H1 (cell line): ENCODE data around the gene PPP1R9A. TPM values are rescaled to one million over a fixed set of nuclear protein-coding genes. Genes with fewer than 3 reads are reported as not detected.

Experiments
- CTCF ChIA-PET: fragments of 300-600 bp; sonication (Branson Sonifier 250); formaldehyde crosslinking; loops from one replicate; lab custom pipeline; 2021; ENCODE audit not compliant: partially characterized antibody; lab: Charles Lee
- POLR2A ChIA-PET: fragments of 300-600 bp; sonication (Branson Sonifier 250); formaldehyde crosslinking; loops from one replicate; lab custom pipeline; 2021; ENCODE audit warnings: inconsistent platforms; ENCODE audit not compliant: partially characterized antibody; lab: Charles Lee
- DNase-seq, 2 experiments: peaks; one replicate each; pipeline versions ENCODE4 v3.0.0 to v3.0.0-alpha.2; 2010 to 2022; ENCODE audit warnings: low spot score in 2 of 2, low read depth in 1 of 2, mixed read lengths in 1 of 2
- FAIRE-seq: peaks from 2 replicates; lab custom pipeline; 2011; peaks lifted over from hg19 to GRCh38; lab: Jason Lieb, UNC
- H2AFZ ChIP-seq: 2 replicates; pipeline ENCODE4 v1.8.1; 2012; ENCODE audit warnings: low read length, inconsistent platforms
- H2AK5ac ChIP-seq: 2 replicates; pipeline ENCODE4 v1.6.1; 2013; ENCODE audit warnings: low read depth, low read length
- H2BK120ac ChIP-seq: replicated peaks from 2 replicates; pipeline ENCODE3; 2013; ENCODE audit warnings: low read depth, low read length, inconsistent platforms
- H2BK12ac ChIP-seq: 2 replicates; pipeline ENCODE4 v1.6.1; 2013; ENCODE audit warnings: low read depth, low read length
- H2BK15ac ChIP-seq: 2 replicates; pipeline ENCODE4 v1.6.1; 2013; ENCODE audit warnings: low read length
- H2BK20ac ChIP-seq: 2 replicates; pipeline ENCODE4 v1.6.1; 2013; ENCODE audit warnings: low read length
- H2BK5ac ChIP-seq: 2 replicates; pipeline ENCODE4 v1.6.1; 2013; ENCODE audit warnings: low read depth, low read length
- H3K14ac ChIP-seq: 2 replicates; pipeline ENCODE4 v1.6.1; 2013; ENCODE audit warnings: inconsistent platforms; ENCODE audit not compliant: insufficient read length
- H3K18ac ChIP-seq: 2 replicates; pipeline ENCODE4 v1.6.1; 2013; ENCODE audit warnings: low read length; ENCODE audit errors: extremely low read depth
- H3K23ac ChIP-seq: 2 replicates; pipeline ENCODE4 v1.6.1; 2013; ENCODE audit warnings: inconsistent platforms; ENCODE audit not compliant: insufficient read length
- H3K23me2 ChIP-seq: 2 replicates; pipeline ENCODE4 v1.6.1; 2013; ENCODE audit warnings: low read depth, low read length
- H3K27ac ChIP-seq: 2 replicates; pipeline ENCODE4 v1.6.1; 2011; ENCODE audit warnings: low read depth, low read length, inconsistent platforms
- H3K27me3 ChIP-seq, 4 experiments: replicated peaks in 1 of 4; 1 replicate in 1 of 4; 2 replicates in 3 of 4; pipeline versions ENCODE4 v1.6.1 to v1.8.1; 2011 to 2013; ENCODE audit warnings: low read length in 3 of 4, mild to moderate bottlenecking in 3 of 4, inconsistent platforms in 2 of 4, mixed read lengths in 2 of 4, moderate library complexity in 1 of 4; ENCODE audit not compliant: control insufficient read depth in 3 of 4, insufficient read depth in 3 of 4; ENCODE audit errors: extremely low read depth in 1 of 4
- H3K36me3 ChIP-seq, 4 experiments: 2 replicates each; pipeline versions ENCODE4 v1.6.1 to v1.8.1; 2011 to 2013; ENCODE audit warnings: mild to moderate bottlenecking in 4 of 4, low read length in 3 of 4, moderate library complexity in 2 of 4, control low read depth in 1 of 4, inconsistent platforms in 1 of 4; ENCODE audit not compliant: insufficient read depth in 4 of 4, control insufficient read depth in 2 of 4
- H3K4ac ChIP-seq: replicated peaks from 2 replicates; pipeline ENCODE3; 2013; ENCODE audit warnings: low read length, low read depth, mixed read lengths, inconsistent platforms; ENCODE audit not compliant: insufficient read length
- H3K4me1 ChIP-seq, 4 experiments: replicated peaks in 1 of 4; 1 replicate in 1 of 4; 2 replicates in 3 of 4; pipeline versions ENCODE4 v1.6.1 to v1.8.1; 2011 to 2013; ENCODE audit warnings: low read length in 3 of 4, inconsistent platforms in 2 of 4, mixed read lengths in 1 of 4; ENCODE audit not compliant: insufficient read depth in 4 of 4, control insufficient read depth in 3 of 4
- H3K4me2 ChIP-seq, 2 experiments: 2 replicates each; pipeline versions ENCODE4 v1.6.1 to v1.8.1; 2011 to 2013; ENCODE audit warnings: low read depth in 2 of 2, low read length in 2 of 2, control low read depth in 1 of 2, inconsistent platforms in 1 of 2, mild to moderate bottlenecking in 1 of 2; ENCODE audit not compliant: insufficient read depth in 1 of 2
- H3K4me3 ChIP-seq, 4 experiments: fragments of 200-600, 300-600 bp in 1 of 4; sonication (generic), shearing (Covaris generic), sonication (Bioruptor Twin) in 1 of 4; 2 replicates each; pipeline versions ENCODE4 v1.5.1 to v1.8.1; 2011 to 2016; ENCODE audit warnings: low read length in 4 of 4, low read depth in 3 of 4, control low read depth in 2 of 4, inconsistent platforms in 2 of 4, mild to moderate bottlenecking in 2 of 4, mixed read lengths in 1 of 4, moderate library complexity in 1 of 4; ENCODE audit not compliant: insufficient read depth in 2 of 4; ENCODE audit errors: extremely low read depth in 1 of 4
- H3K56ac ChIP-seq: replicated peaks from 2 replicates; pipeline ENCODE3; 2013; ENCODE audit warnings: low read depth, mild to moderate bottlenecking, mixed read lengths, low read length, inconsistent platforms; ENCODE audit not compliant: insufficient read length
- H3K79me1 ChIP-seq: 2 replicates; pipeline ENCODE4 v1.6.1; 2013; ENCODE audit warnings: low read depth, low read length, control low read depth
- H3K79me2 ChIP-seq, 2 experiments: 2 replicates each; pipeline versions ENCODE4 v1.6.1 to v1.8.1; 2012 to 2013; ENCODE audit warnings: low read length in 2 of 2, mild to moderate bottlenecking in 2 of 2, inconsistent platforms in 1 of 2; ENCODE audit not compliant: insufficient read depth in 2 of 2, control insufficient read depth in 1 of 2
- H3K9ac ChIP-seq, 4 experiments: replicated peaks in 1 of 4; 1 replicate in 1 of 4; 2 replicates in 3 of 4; pipeline versions ENCODE4 v1.6.1 to v1.8.1; 2011 to 2013; ENCODE audit warnings: low read depth in 3 of 4, low read length in 3 of 4, control low read depth in 2 of 4, mild to moderate bottlenecking in 2 of 4, moderate library complexity in 2 of 4, inconsistent platforms in 1 of 4; ENCODE audit errors: extremely low read depth in 1 of 4
- H3K9me3 ChIP-seq, 2 experiments: 2 replicates each; pipeline versions ENCODE4 v1.6.1 to v1.8.1; 2012 to 2013; ENCODE audit warnings: mild to moderate bottlenecking in 2 of 2, moderate library complexity in 2 of 2, control low read depth in 1 of 2, inconsistent platforms in 1 of 2, low read depth in 1 of 2, low read length in 1 of 2, mixed read lengths in 1 of 2; ENCODE audit not compliant: insufficient read depth in 2 of 2
- H4K20me1 ChIP-seq, 2 experiments: replicated peaks in 1 of 2; 2 replicates each; pipeline versions ENCODE3 to v1.8.1; 2011 to 2013; ENCODE audit warnings: inconsistent platforms in 2 of 2, low read length in 2 of 2, mild to moderate bottlenecking in 1 of 2; ENCODE audit not compliant: insufficient read depth in 2 of 2, control insufficient read depth in 1 of 2
- H4K5ac ChIP-seq: 2 replicates; pipeline ENCODE4 v1.6.1; 2013; ENCODE audit warnings: low read length, low read depth, mixed read lengths, inconsistent platforms; ENCODE audit not compliant: insufficient read length
- H4K8ac ChIP-seq: 2 replicates; pipeline ENCODE4 v1.8.0; 2013; ENCODE audit warnings: mild to moderate bottlenecking, moderate library complexity, low read length, inconsistent platforms; ENCODE audit not compliant: insufficient read depth; ENCODE audit errors: extremely low read depth
- H4K91ac ChIP-seq: replicated peaks from 2 replicates; pipeline ENCODE3; 2013; ENCODE audit warnings: low read length, mixed read lengths, inconsistent platforms; ENCODE audit not compliant: insufficient read length
- BACH1 ChIP-seq: IDR thresholded peaks from 2 replicates; pipeline ENCODE4 v1.6.1; 2012; ENCODE audit warnings: low read length, improper control_type of control experiment
- JUND ChIP-seq: IDR thresholded peaks from 2 replicates; pipeline ENCODE4 v1.6.1; 2011; ENCODE audit warnings: mild to moderate bottlenecking, improper control_type of control experiment, low read length
- WGBS, 2 experiments: shearing (Covaris generic) in 1 of 2; methylation state at CpG; one replicate each; pipeline versions ENCODE4 v1.1.6 to v1.1.7; 2013 to 2015; ENCODE audit warnings: low lambda C conversion rate in 2 of 2, mixed read lengths in 2 of 2, inconsistent platforms in 1 of 2, low coverage in 1 of 2, missing lambda C conversion rate in 1 of 2; ENCODE audit not compliant: insufficient replicate concordance in 2 of 2, insufficient coverage in 1 of 2, insufficient read length in 1 of 2; ENCODE audit errors: extremely low coverage in 1 of 2, missing lambda C conversion rate in 1 of 2; 5-methylcytosine and 5-hydroxymethylcytosine counted together
- polyA plus RNA-seq, 7 experiments: library from polyadenylated mRNA; depleted of rRNA in 3 of 7; stranded (reverse) in 5 of 7; unstranded in 2 of 7; fragments of >200 nt in 5 of 7; fragments of 200-250 nt in 2 of 7; gene quantifications; 1 replicate in 5 of 7; 2 replicates in 1 of 7; 4 replicates in 1 of 7; pipeline versions ENCODE4 v1.2.1 to v1.2.3, GENCODE V29; 2011 to 2013; ENCODE audit warnings: missing spikeins in 2 of 7, mixed read lengths in 2 of 7
- total RNA-seq: library from RNA; stranded (reverse); fragmentation: NEBNext Ultra II Directional; extraction: Animal tissue kit (Norgen Biotek cat#: 25700); gene quantifications from 2 replicates; pipeline ENCODE4 v1.2.1, GENCODE V29; 2021

PPP1R9A gene
- total and polyA plus RNA-seq, 2 of the 8 experiments (the other 6 are each of a cell fraction or from before 2014, with no cell fraction given) = 3.0 to 20.3 TPM

- 92 to 100% methylated on average over 3 to 6 of the region's 6 CpGs for WGBS, 2 experiments
- H2BK5ac ChIP-seq = 0 out of 2 replicates have a peak overlapping the region, but pooled peaks have one; percentile 29
- H3K23me2 ChIP-seq = peaks cover 6% of the 10 kb centered on the region; the same call in 1 of the 2 replicates
- no peak overlapping the region for H3K27ac ChIP-seq
- H4K20me1 ChIP-seq = peaks cover 0 to 5% of the 10 kb centered on the region in 2 experiments
- H2BK12ac ChIP-seq = no peak overlapping the region
- no peak overlapping the region for H2BK20ac ChIP-seq
- peak overlapping the region; percentile 66; the same call in 1 of the 2 replicates for H2AK5ac ChIP-seq
- ChIA-PET POLR2A (no interaction called here), CTCF (no interaction called here)
- no peak overlapping the region for H3K18ac ChIP-seq
- no peak for TF ChIP-seq JUND
- TF ChIP-seq BACH1 = no peak
- H3K14ac ChIP-seq = no peak overlapping the region
- no peaks in the 10 kb centered on the region for H3K36me3 ChIP-seq
- no peaks in the 10 kb centered on the region for H3K9me3 ChIP-seq
- DNase-seq = no peak
- H4K91ac ChIP-seq = peak overlapping the region; percentile 89
- H2BK120ac ChIP-seq = no peak overlapping the region
- H4K8ac ChIP-seq = no peak overlapping the region
- no peak overlapping the region for H4K5ac ChIP-seq
- no peak overlapping the region for H3K4me2 ChIP-seq
- no peaks in the 10 kb centered on the region; the same call in 1 of the 2 replicates for H3K79me1 ChIP-seq
- no peak overlapping the region for H3K4me3 ChIP-seq
- no peak overlapping the region for H3K23ac ChIP-seq
- no peaks in the 10 kb centered on the region for H3K27me3 ChIP-seq
- no peak overlapping the region for H3K4ac ChIP-seq
- H3K4me1 ChIP-seq = no peaks in the 10 kb centered on the region
- H3K56ac ChIP-seq = peak overlapping the region; percentile 100
- FAIRE-seq = no peak
- H2BK15ac ChIP-seq = no peak overlapping the region
- H2AFZ ChIP-seq = no peak overlapping the region
- H3K79me2 ChIP-seq = no peaks in the 10 kb centered on the region
- peak overlapping the region in 1 of 4 experiments; percentile 6; a peak in 1 of 7 replicates for H3K9ac ChIP-seq
Observed at GRCh38 chr7:95204618-95205017, 297.2 kb downstream of the PPP1R9A start.
